Thoracic aorta (tissue), 2 donors: ENCODE measurements around the gene NFIX. TPM values are rescaled to one million over a fixed set of nuclear protein-coding genes. Genes with fewer than 3 reads are reported as not detected.

Source experiments
- ATAC-seq: fragments of 150-250 bp; one replicate; pipeline ENCODE4 v1.8.0; 2017; ENCODE audit warnings: low read depth; ENCODE audit not compliant: insufficient number of reproducible peaks, low FRiP score
- DNase-seq: peaks from one replicate; pipeline ENCODE4 v3.0.0-alpha.2; 2020; ENCODE audit warnings: low spot score
- H3K27ac ChIP-seq, 2 donors: fragments of 200-600 bp; sonication (generic); 1 replicate in 1 of 2; 2 replicates in 1 of 2; pipeline ENCODE4 v1.5.1; 2016; ENCODE audit warnings: mild to moderate bottlenecking in 2 of 2, moderate library complexity in 2 of 2
- H3K27me3 ChIP-seq: fragments of 200-600 bp; sonication (generic); replicated peaks from 2 replicates; pipeline ENCODE4 v1.6.0; 2016; ENCODE audit warnings: mild to moderate bottlenecking; ENCODE audit not compliant: insufficient read depth
- H3K36me3 ChIP-seq: fragments of 200-600 bp; sonication (generic); one replicate; pipeline ENCODE4 v1.5.1; 2016
- H3K4me1 ChIP-seq, 2 donors: fragments of 200-600 bp; sonication (generic); 1 replicate in 1 of 2; 2 replicates in 1 of 2; pipeline versions ENCODE4 v1.5.1 to v1.6.0; 2016; ENCODE audit warnings: low read depth in 2 of 2, mild to moderate bottlenecking in 1 of 2; ENCODE audit not compliant: control insufficient read depth in 1 of 2
- H3K4me3 ChIP-seq: fragments of 200-600 bp; sonication (generic); 2 replicates; pipeline ENCODE4 v1.5.1; 2016; ENCODE audit warnings: mild to moderate bottlenecking
- H3K9me3 ChIP-seq: fragments of 200-600 bp; sonication (generic); 2 replicates; pipeline ENCODE4 v1.5.1; 2016
- total RNA-seq, 2 donors: library from RNA; depleted of rRNA; stranded (reverse); fragments of >200 nt; gene quantifications; one replicate each; pipeline versions ENCODE4 v1.1.0 to v1.2.3, GENCODE V29; 2016
- TF ChIP-seq, protein P1 (sequence below): fragments of 200-600 bp; sonication (generic); IDR thresholded peaks from one replicate; pipeline ENCODE4 v1.5.1; 2019; ENCODE audit warnings: antibody characterized with exemption

Gene NFIX
- total RNA-seq, 2 donors from 2014 or later = 126 to 145 TPM

DNA sequence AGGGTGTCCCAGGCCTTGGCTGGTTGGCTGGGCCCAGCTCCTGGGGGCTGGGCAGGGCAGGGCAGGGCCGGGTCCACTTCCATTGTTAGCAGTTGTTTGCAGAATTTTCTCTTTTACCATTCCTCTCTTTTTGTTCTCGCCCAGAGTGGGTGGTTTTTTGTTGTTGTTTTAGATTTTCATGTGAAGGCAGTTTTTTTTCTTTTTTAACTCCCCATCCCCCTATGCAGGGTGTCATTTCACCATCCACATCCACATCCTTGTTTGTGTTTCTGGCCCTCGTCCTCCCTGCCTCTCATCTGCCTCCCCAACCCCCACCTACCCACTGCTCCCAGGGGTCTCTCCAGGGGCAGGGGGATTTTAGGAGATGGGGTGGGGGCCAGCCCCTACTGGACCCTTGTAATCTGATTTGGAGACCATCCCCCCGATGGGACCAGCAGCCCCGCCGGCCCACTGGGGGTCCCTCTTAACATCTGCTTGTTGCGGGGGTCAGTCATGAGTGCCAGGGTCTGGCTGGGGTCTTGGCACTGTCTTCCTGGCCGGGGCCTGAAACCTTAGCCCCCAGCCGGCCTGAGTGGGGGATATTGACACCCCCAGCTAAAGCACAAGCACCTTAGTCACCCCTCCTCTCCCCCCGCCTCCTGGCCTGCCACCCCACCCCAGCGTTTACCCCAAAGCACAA lies 144.5 kb downstream of the NFIX start:
- no peak for DNase-seq
- H3K36me3 ChIP-seq = peaks cover 38% of the 10 kb centered on the region

DNA sequence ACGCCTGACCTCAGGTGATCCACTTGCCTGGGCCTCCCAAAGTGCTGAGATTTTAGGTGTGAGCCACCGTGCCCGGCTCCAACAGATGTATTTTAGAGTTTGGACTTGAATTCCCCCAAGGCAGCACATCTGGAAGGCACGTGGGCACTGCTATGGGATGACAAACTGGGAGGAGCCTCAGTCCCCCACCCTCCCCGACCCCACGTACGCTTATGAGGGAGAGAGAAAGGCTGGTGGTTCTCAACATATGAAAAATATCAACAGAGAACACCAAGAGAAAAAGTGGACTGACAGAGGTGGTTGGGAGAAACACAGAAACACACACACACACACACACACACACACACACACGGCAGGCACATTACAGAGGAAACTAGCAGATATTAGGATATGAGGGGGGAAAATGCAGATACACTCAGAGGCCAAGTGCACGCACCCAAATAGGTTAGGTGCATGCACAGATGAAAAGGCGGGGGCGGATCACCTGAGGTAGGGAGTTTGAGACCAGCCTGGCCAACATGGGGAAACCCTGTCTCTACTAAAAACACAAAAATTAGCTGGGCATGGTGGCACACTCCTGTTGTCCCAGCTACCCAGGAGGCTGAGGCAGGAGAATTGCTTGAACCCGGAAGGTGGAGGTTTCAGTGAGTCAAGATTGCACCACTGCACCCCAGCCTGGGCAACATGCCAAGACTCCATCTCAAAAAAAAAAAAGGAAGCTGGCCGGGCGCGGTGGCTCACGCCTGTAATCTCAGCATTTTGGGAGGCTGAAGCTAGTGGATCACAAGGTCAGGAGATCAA lies 151.7 kb downstream of the NFIX start:
- Histone ChIP-seq H3K36me3 (peaks cover 11% of the 10 kb centered on the region), H3K4me1 (peaks cover 16 to 27% of the 10 kb centered on the region in 2 donors), H3K27me3 (no peaks in the 10 kb centered on the region), H3K9me3 (no peaks in the 10 kb centered on the region), H3K4me3 (no peak overlapping the region), H3K27ac (no peak overlapping the region)
- DNase-seq (no peak), ATAC-seq (no peak)
- TF ChIP-seq, protein P1, sequence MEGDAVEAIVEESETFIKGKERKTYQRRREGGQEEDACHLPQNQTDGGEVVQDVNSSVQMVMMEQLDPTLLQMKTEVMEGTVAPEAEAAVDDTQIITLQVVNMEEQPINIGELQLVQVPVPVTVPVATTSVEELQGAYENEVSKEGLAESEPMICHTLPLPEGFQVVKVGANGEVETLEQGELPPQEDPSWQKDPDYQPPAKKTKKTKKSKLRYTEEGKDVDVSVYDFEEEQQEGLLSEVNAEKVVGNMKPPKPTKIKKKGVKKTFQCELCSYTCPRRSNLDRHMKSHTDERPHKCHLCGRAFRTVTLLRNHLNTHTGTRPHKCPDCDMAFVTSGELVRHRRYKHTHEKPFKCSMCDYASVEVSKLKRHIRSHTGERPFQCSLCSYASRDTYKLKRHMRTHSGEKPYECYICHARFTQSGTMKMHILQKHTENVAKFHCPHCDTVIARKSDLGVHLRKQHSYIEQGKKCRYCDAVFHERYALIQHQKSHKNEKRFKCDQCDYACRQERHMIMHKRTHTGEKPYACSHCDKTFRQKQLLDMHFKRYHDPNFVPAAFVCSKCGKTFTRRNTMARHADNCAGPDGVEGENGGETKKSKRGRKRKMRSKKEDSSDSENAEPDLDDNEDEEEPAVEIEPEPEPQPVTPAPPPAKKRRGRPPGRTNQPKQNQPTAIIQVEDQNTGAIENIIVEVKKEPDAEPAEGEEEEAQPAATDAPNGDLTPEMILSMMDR = no peak

More for the DNA sequence above, 144.5 kb downstream of the NFIX start:
- Histone ChIP-seq H3K4me1 (peaks cover 0 to 9% of the 10 kb centered on the region in 2 donors), H3K27ac (no peak overlapping the region), H3K27me3 (no peaks in the 10 kb centered on the region), H3K4me3 (no peak overlapping the region), H3K9me3 (no peaks in the 10 kb centered on the region)
- no peak for ATAC-seq
- TF ChIP-seq, protein P1 = no peak

Other genes starting within 250 kb of the NFIX start
- not detected for gene BEST2, start 243.7 kb upstream of the NFIX start, total RNA-seq
- gene HOOK2, start 219.9 kb upstream of the NFIX start, total RNA-seq = 100 to 1,000 TPM in 1 of 2 donors, 10 to 100 TPM in 1; 22.6 to 102 TPM
- 1,000 to 10,000 TPM in 1 of 2 donors, 100 to 1,000 TPM in 1; 698 to 2,087 TPM for gene JUNB, start 204.0 kb upstream of the NFIX start, total RNA-seq
- gene PRDX2, start 193.7 kb upstream of the NFIX start, total RNA-seq = 100 to 1,000 TPM; 107 to 235 TPM
- not detected for gene THSD8, start 193.4 kb upstream of the NFIX start, total RNA-seq
- 1 to 10 TPM; 3.0 to 7.9 TPM for gene RNASEH2A, start 188.9 kb upstream of the NFIX start, total RNA-seq
- not detected for gene RTBDN, start 160.9 kb upstream of the NFIX start, total RNA-seq
- not detected for gene MAST1, start 157.0 kb upstream of the NFIX start, total RNA-seq
- gene DNASE2, start 114.0 kb upstream of the NFIX start, total RNA-seq = 10 to 100 TPM; 24.0 to 53.3 TPM
- not detected for gene KLF1, start 108.3 kb upstream of the NFIX start, total RNA-seq
- gene GCDH, start 104.3 kb upstream of the NFIX start, total RNA-seq = 10 to 100 TPM; 30.2 to 60.7 TPM
- not detected for gene SYCE2, start 76.2 kb upstream of the NFIX start, total RNA-seq
- gene FARSA, start 61.8 kb upstream of the NFIX start, total RNA-seq = 10 to 100 TPM; 31.8 to 76.8 TPM
- 100 to 1,000 TPM; 415 to 467 TPM for gene CALR, start 56.9 kb upstream of the NFIX start, total RNA-seq
- gene RAD23A, start 49.6 kb upstream of the NFIX start, total RNA-seq = 100 to 1,000 TPM; 116 to 130 TPM
- gene GADD45GIP1, start 38.3 kb upstream of the NFIX start, total RNA-seq = 10 to 100 TPM; 30.2 to 42.8 TPM
- gene DAND5, start 25.9 kb upstream of the NFIX start, total RNA-seq = not detected
- gene LYL1, start 107.4 kb downstream of the NFIX start, total RNA-seq = 10 to 100 TPM; 10.6 to 36.1 TPM
- gene TRMT1, start 121.3 kb downstream of the NFIX start, total RNA-seq = 10 to 100 TPM; 35.3 to 52.3 TPM
- gene NACC1, start 122.8 kb downstream of the NFIX start, total RNA-seq = 10 to 100 TPM; 27.2 to 28.8 TPM
- 10 to 100 TPM; 30.8 to 83.4 TPM for gene STX10, start 154.9 kb downstream of the NFIX start, total RNA-seq
- 100 to 1,000 TPM; 125 to 440 TPM for gene IER2, start 154.9 kb downstream of the NFIX start, total RNA-seq